ENCODE measurements around the gene AGTR1. TPM values are rescaled to one million over a fixed set of nuclear protein-coding genes. Genes with fewer than 3 reads are reported as not detected.
"Not testable (repeated sequence)": the region's sequence is repeated elsewhere in the genome, so short reads cannot be mapped to it uniquely, and the experiment has no call there.

The AGTR1 gene
- polyA plus RNA-seq, 1 donor (not counting 4 experiments of a cell fraction or from before 2014, with no cell fraction given), result not detected

GRCh38 chr3:148778926-148779325, 81.2 kb downstream of the AGTR1 start:
- DNase-seq (ENCODE audit: low read depth, low spot score) (no peak), FAIRE-seq (no peak)
- no peaks in the 10 kb centered on the region for H3K27me3 ChIP-seq (ENCODE audit: control insufficient read depth, extremely low read depth, insufficient read depth, low read length)

GRCh38 chr3:148785026-148785425, 87.3 kb downstream of the AGTR1 start:
- H3K36me3 ChIP-seq (ENCODE audit: control insufficient read depth in 2 of 2, extremely low read depth in 1 of 2, insufficient read depth in 2 of 2, low read length in 2 of 2); H3K79me2 ChIP-seq (ENCODE audit: control insufficient read depth, insufficient read depth, low read length); H2AFZ ChIP-seq (ENCODE audit: control insufficient read depth, low read length); H3K9me1 ChIP-seq (ENCODE audit: control insufficient read depth, extremely low read depth, insufficient read depth, low read length); H3K27ac ChIP-seq (ENCODE audit: control insufficient read depth, insufficient read depth, low read length); H3K4me3 ChIP-seq (ENCODE audit: control insufficient read depth in 2 of 3, extremely low read depth in 1 of 3, insufficient read depth in 2 of 3, low read depth in 1 of 3, low read length in 3 of 3); H3K9ac ChIP-seq (ENCODE audit: control insufficient read depth, extremely low read depth, insufficient read depth, low read length); H4K20me1 ChIP-seq (ENCODE audit: control insufficient read depth, extremely low read depth, insufficient read depth, low read length); FAIRE-seq; H3K4me2 ChIP-seq (ENCODE audit: control insufficient read depth, extremely low read depth, insufficient read depth, low read depth, low read length); H3K27me3 ChIP-seq (ENCODE audit: control insufficient read depth, extremely low read depth, insufficient read depth, low read length); dilution Hi-C loops (cut with MboI; ENCODE audit: extremely low pct_ligation_motif_present, low sequenced_read_pairs); DNase-seq (ENCODE audit: low read depth, low spot score); H3K4me1 ChIP-seq (ENCODE audit: control insufficient read depth, extremely low read depth, insufficient read depth, low read length); H3K9me3 ChIP-seq (ENCODE audit: control insufficient read depth, low read depth, low read length): not testable (repeated sequence)

More at GRCh38 chr3:148778926-148779325, 81.2 kb downstream of the AGTR1 start:
- H3K4me2 ChIP-seq (ENCODE audit: control insufficient read depth, extremely low read depth, insufficient read depth, low read depth, low read length), result no peak overlapping the region
- no peaks in the 10 kb centered on the region for H3K4me1 ChIP-seq (ENCODE audit: control insufficient read depth, extremely low read depth, insufficient read depth, low read length)
- no peak for TF ChIP-seq CTCF (optimal IDR thresholded peaks at IDR 0.05 in 1 of 3, IDR thresholded peaks at IDR 0.05 in 1 of 3, conservative IDR thresholded peaks at IDR 0.05 in 1 of 3; ENCODE audit: extremely low read depth in 1 of 3, insufficient read depth in 2 of 3, low read length in 3 of 3)
- TF ChIP-seq EZH2 (IDR thresholded peaks at IDR 0.05; ENCODE audit: low read length), result no peak
- H3K4me3 ChIP-seq (ENCODE audit: control insufficient read depth in 2 of 3, extremely low read depth in 1 of 3, insufficient read depth in 2 of 3, low read depth in 1 of 3, low read length in 3 of 3), result no peak overlapping the region
- H2AFZ ChIP-seq (ENCODE audit: control insufficient read depth, low read length), result no peak overlapping the region
- no peaks in the 10 kb centered on the region for H4K20me1 ChIP-seq (ENCODE audit: control insufficient read depth, extremely low read depth, insufficient read depth, low read length)
- no peaks in the 10 kb centered on the region for H3K9me1 ChIP-seq (ENCODE audit: control insufficient read depth, extremely low read depth, insufficient read depth, low read length)
- H3K9me3 ChIP-seq (ENCODE audit: control insufficient read depth, low read depth, low read length), result no peaks in the 10 kb centered on the region
- no peaks in the 10 kb centered on the region for H3K79me2 ChIP-seq (ENCODE audit: control insufficient read depth, insufficient read depth, low read length)
- H3K27ac ChIP-seq (ENCODE audit: control insufficient read depth, insufficient read depth, low read length), result no peak overlapping the region
- dilution Hi-C loops (cut with MboI; ENCODE audit: extremely low pct_ligation_motif_present, low sequenced_read_pairs), result no loop called here
- H3K36me3 ChIP-seq (ENCODE audit: control insufficient read depth in 2 of 2, extremely low read depth in 1 of 2, insufficient read depth in 2 of 2, low read length in 2 of 2), result no peaks in the 10 kb centered on the region
- no peak overlapping the region for H3K9ac ChIP-seq (ENCODE audit: control insufficient read depth, extremely low read depth, insufficient read depth, low read length)

- dilution Hi-C loops (cut with MboI; ENCODE audit: extremely low pct_ligation_motif_present, low sequenced_read_pairs); H3K4me3 ChIP-seq (ENCODE audit: control insufficient read depth in 2 of 3, extremely low read depth in 1 of 3, insufficient read depth in 2 of 3, low read depth in 1 of 3, low read length in 3 of 3); FAIRE-seq: not testable (repeated sequence)
Observed at GRCh38 chr3:148786159-148786558, 88.5 kb downstream of the AGTR1 start.

More at GRCh38 chr3:148786159-148786558, 88.5 kb downstream of the AGTR1 start:
- H3K36me3 ChIP-seq (ENCODE audit: control insufficient read depth in 2 of 2, extremely low read depth in 1 of 2, insufficient read depth in 2 of 2, low read length in 2 of 2); H3K9ac ChIP-seq (ENCODE audit: control insufficient read depth, extremely low read depth, insufficient read depth, low read length); H3K27ac ChIP-seq (ENCODE audit: control insufficient read depth, insufficient read depth, low read length); H3K9me1 ChIP-seq (ENCODE audit: control insufficient read depth, extremely low read depth, insufficient read depth, low read length); H2AFZ ChIP-seq (ENCODE audit: control insufficient read depth, low read length); H3K4me2 ChIP-seq (ENCODE audit: control insufficient read depth, extremely low read depth, insufficient read depth, low read depth, low read length); H4K20me1 ChIP-seq (ENCODE audit: control insufficient read depth, extremely low read depth, insufficient read depth, low read length); H3K9me3 ChIP-seq (ENCODE audit: control insufficient read depth, low read depth, low read length); H3K27me3 ChIP-seq (ENCODE audit: control insufficient read depth, extremely low read depth, insufficient read depth, low read length); DNase-seq (ENCODE audit: low read depth, low spot score); H3K4me1 ChIP-seq (ENCODE audit: control insufficient read depth, extremely low read depth, insufficient read depth, low read length); H3K79me2 ChIP-seq (ENCODE audit: control insufficient read depth, insufficient read depth, low read length): not testable (repeated sequence)
